Kidney epithelial cell (primary cell): ENCODE data around the gene LSS. TPM values are rescaled to one million over a fixed set of nuclear protein-coding genes. Genes with fewer than 3 reads are reported as not detected.

Source experiments
- DNase-seq: peaks from one replicate; pipeline ENCODE4 v3.0.0-alpha.2; 2010; ENCODE audit warnings: low read depth
- H3K27me3 ChIP-seq: 2 replicates; pipeline ENCODE4 v1.6.0; 2011; ENCODE audit warnings: low read length; ENCODE audit not compliant: control insufficient read depth, insufficient read depth
- H3K36me3 ChIP-seq: 2 replicates; pipeline ENCODE4 v1.5.1; 2011; ENCODE audit warnings: low read length; ENCODE audit not compliant: control insufficient read depth, insufficient read depth
- H3K4me3 ChIP-seq: 2 replicates; pipeline ENCODE4 v1.5.1; 2011; ENCODE audit warnings: low read depth, mild to moderate bottlenecking, control low read depth, low read length
- CTCF ChIP-seq: IDR thresholded peaks from 2 replicates; pipeline ENCODE4 v1.5.1; 2011; ENCODE audit warnings: mild to moderate bottlenecking, moderate library complexity, low read length, control low read depth, inconsistent platforms; ENCODE audit not compliant: insufficient read depth, poor library complexity, severe bottlenecking
- total RNA-seq: library from RNA; depleted of rRNA; stranded (reverse); fragments of >200 nt; gene quantifications from 2 replicates; pipeline ENCODE4 v1.2.3, GENCODE V29; 2015

Gene LSS
- 74.5 and 93.0 TPM in 2 replicates for total RNA-seq

GRCh38 chr21:46228345-46229051 is at the start of gene LSS:
TSS of gene LSS (minus strand) at chr21:46228774. CDS start at chr21:46228745, 29 bp downstream.
- Histone ChIP-seq H3K4me3 (peak within 1 kb of the TSS; percentile 96), H3K27me3 (no peaks in the 10 kb centered on the region), H3K36me3 (peaks cover 1% of the 10 kb centered on the region)
- no peak for TF ChIP-seq CTCF
- DNase-seq = peak; percentile 82

GRCh38 chr21:46274797-46275390 is 46.3 kb upstream of the LSS start:
- Histone ChIP-seq H3K36me3 (peaks cover 3% of the 10 kb centered on the region), H3K4me3 (no peak overlapping the region), H3K27me3 (no peaks in the 10 kb centered on the region)
- no peak for DNase-seq
- TF ChIP-seq CTCF = no peak

DNA sequence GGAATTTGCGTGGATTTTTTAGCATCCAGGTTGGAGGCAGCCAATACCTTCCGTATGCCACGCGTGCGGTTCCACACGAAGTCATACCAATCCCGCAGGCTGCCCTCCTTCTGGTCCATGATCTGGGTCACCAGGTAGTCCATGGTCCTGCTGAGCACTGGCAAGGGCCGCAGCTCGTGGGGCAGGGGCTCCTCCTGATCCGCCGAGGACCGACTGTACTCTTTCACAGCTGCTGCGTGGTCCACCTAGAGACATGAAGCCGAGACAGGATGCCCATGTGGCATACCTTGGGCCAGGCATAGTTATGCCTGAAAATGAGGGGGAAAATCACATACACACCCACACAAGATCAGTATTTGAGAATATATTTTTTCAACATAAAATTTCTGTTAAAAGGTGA is 44.8 kb upstream of the LSS start:
- Histone ChIP-seq H3K4me3 (no peak overlapping the region), H3K27me3 (no peaks in the 10 kb centered on the region), H3K36me3 (peaks cover 3% of the 10 kb centered on the region)
- no peak for DNase-seq
- TF ChIP-seq CTCF = no peak

DNA sequence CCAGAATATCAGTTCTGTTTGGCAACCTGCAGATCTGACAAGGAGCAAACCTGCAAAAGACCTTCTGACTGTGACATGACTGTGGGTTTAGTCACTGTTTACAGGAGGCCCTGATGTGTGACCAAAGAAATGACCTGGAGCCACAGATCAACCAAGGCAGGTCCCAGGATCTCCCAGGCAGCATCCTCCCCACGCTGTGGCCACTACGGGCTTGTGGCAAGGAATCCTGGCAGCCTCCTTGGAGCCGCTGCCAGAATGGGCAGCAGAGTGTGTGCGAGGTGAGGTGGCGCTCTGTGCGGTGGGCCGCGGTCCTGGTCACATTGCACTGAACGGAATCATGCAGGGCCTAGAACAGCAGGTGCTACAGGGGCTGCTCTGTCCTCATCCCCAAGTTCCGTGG is 40.9 kb upstream of the LSS start:
- peaks cover 3% of the 10 kb centered on the region for H3K36me3 ChIP-seq
- no peak for TF ChIP-seq CTCF
- H3K4me3 ChIP-seq = no peak overlapping the region
- H3K27me3 ChIP-seq = no peaks in the 10 kb centered on the region
- DNase-seq = peak; percentile 92

GRCh38 chr21:46268371-46268770 is 39.8 kb upstream of the LSS start:
- no peak for DNase-seq
- Histone ChIP-seq H3K27me3 (no peaks in the 10 kb centered on the region), H3K4me3 (no peak overlapping the region), H3K36me3 (peaks cover 3% of the 10 kb centered on the region)
- no peak for TF ChIP-seq CTCF
